Activated T-cell treated with anti-CD3 and anti-CD28 coated beads, Interleukin-2, amount 50 U/mL, for 24 hours (primary cell): ENCODE measurements around the gene SMAD4.

ENCODE experiments used
- DNase-seq: peaks from one replicate; pipeline ENCODE4 v3.0.0-alpha.2; 2020
- H3K27ac Mint-ChIP-seq: 2 replicates; pipeline ENCODE4 v1.8.0; 2020; ENCODE audit warnings: mild to moderate bottlenecking, mixed read lengths
- H3K27me3 Mint-ChIP-seq: 2 replicates; pipeline ENCODE4 v1.8.0; 2020; ENCODE audit warnings: mixed read lengths
- H3K36me3 Mint-ChIP-seq: 2 replicates; pipeline ENCODE4 v1.8.0; 2020; ENCODE audit warnings: low read depth, mixed read lengths
- H3K4me1 Mint-ChIP-seq: 2 replicates; pipeline ENCODE4 v1.8.0; 2020; ENCODE audit warnings: low read depth, mixed read lengths
- H3K4me3 Mint-ChIP-seq: 2 replicates; pipeline ENCODE4 v1.8.0; 2020; ENCODE audit warnings: mild to moderate bottlenecking, moderate library complexity, mixed read lengths
- H3K9me3 Mint-ChIP-seq: 2 replicates; pipeline ENCODE4 v1.8.0; 2020; ENCODE audit warnings: mixed read lengths

The SMAD4 gene

DNA sequence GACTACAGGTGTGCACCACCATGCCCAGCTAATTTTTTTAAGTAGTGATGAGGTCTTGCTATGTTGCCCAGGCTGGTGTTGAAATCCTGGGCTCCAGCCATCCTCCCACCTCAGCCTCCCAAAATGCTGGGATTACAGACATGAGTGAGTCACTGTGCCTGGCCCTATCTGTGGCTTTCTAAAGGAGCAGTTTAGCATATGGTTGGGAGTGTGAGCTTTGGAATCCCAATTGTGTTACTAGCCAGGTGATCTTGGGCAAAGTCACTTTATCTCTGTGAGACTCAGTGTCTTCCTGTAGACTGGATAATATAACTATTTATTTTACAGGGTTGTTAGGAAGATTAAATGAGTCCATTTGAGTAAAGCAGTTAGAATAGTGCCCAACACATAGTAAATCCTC lies 19.8 kb upstream of the SMAD4 start:
- H3K27ac Mint-ChIP-seq: no peak overlapping the region
- peaks cover 2% of the 10 kb centered on the region for H3K36me3 Mint-ChIP-seq
- no peak for DNase-seq
- H3K27me3 Mint-ChIP-seq: no peaks in the 10 kb centered on the region
- H3K4me1 Mint-ChIP-seq: no peaks in the 10 kb centered on the region
- H3K4me3 Mint-ChIP-seq: no peak overlapping the region
- H3K9me3 Mint-ChIP-seq: no peaks in the 10 kb centered on the region

DNA sequence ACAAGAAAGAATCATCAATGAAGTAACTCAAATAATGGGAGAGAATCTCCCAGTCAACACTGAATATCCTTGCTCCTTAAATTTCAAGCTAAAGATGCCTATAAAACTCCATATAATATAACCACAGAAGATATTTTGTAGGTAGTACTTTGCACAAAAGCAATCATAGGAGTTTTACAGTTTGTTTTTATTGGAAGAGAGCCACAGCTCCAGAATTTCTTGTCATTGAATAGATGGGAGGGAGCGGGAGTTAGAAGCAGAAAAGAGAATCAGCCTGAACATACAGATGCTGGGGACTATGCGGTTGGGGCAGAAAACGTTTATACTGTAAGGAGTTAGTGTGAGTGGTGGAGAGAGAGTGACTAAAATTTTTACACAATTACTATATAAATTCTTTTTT lies 18.3 kb upstream of the SMAD4 start:
- no peaks in the 10 kb centered on the region for H3K4me1 Mint-ChIP-seq
- no peaks in the 10 kb centered on the region for H3K9me3 Mint-ChIP-seq
- DNase-seq: no peak
- no peak overlapping the region for H3K27ac Mint-ChIP-seq
- H3K27me3 Mint-ChIP-seq: no peaks in the 10 kb centered on the region
- H3K4me3 Mint-ChIP-seq: no peak overlapping the region
- peaks cover 2% of the 10 kb centered on the region for H3K36me3 Mint-ChIP-seq

DNA sequence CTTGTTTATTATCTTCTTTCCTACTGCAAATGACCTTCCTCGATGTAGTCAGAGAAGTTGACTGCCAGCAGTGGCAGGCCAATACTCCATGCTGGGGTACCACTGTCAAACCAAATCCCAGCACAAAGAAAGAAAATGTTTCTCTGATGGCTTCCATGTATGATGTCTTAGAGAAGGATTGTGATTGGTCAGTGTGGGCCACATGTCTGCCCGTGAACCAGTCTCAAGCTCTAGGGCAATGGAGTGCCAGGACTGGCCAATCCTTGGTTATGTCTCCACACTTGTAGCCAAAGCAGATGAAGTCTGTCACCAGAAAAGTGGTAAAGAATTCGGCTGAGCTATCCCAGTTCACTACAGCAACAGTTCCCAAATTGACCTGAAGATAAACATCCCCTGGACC lies 17.6 kb upstream of the SMAD4 start:
- no peak overlapping the region for H3K27ac Mint-ChIP-seq
- H3K4me3 Mint-ChIP-seq: no peak overlapping the region
- no peaks in the 10 kb centered on the region for H3K27me3 Mint-ChIP-seq
- H3K36me3 Mint-ChIP-seq: peaks cover 2% of the 10 kb centered on the region
- no peaks in the 10 kb centered on the region for H3K4me1 Mint-ChIP-seq
- H3K9me3 Mint-ChIP-seq: no peaks in the 10 kb centered on the region
- no peak for DNase-seq

DNA sequence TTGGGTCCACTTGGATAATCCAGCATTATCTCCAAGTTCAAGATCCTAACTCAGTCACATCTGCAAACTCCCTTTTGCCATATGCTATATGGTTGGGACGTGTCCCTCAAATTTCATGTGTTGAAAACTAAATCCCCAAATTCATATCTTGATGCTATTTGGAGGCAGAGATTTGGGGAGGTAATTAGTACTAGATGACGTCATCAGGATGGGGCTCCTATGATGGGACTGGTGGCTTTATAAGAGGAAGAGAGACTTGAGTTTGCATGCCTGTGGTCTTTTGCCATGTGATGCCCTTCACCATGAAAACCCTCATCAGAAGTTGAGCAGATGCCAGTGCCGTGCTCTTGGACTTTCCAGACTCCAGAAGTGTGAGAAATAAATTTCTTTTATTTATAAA lies 16.8 kb upstream of the SMAD4 start:
- Mint-ChIP-seq H3K4me1 (no peaks in the 10 kb centered on the region), H3K4me3 (no peak overlapping the region), H3K9me3 (no peaks in the 10 kb centered on the region), H3K27me3 (no peaks in the 10 kb centered on the region), H3K27ac (no peak overlapping the region), H3K36me3 (peaks cover 2% of the 10 kb centered on the region)
- DNase-seq: no peak

DNA sequence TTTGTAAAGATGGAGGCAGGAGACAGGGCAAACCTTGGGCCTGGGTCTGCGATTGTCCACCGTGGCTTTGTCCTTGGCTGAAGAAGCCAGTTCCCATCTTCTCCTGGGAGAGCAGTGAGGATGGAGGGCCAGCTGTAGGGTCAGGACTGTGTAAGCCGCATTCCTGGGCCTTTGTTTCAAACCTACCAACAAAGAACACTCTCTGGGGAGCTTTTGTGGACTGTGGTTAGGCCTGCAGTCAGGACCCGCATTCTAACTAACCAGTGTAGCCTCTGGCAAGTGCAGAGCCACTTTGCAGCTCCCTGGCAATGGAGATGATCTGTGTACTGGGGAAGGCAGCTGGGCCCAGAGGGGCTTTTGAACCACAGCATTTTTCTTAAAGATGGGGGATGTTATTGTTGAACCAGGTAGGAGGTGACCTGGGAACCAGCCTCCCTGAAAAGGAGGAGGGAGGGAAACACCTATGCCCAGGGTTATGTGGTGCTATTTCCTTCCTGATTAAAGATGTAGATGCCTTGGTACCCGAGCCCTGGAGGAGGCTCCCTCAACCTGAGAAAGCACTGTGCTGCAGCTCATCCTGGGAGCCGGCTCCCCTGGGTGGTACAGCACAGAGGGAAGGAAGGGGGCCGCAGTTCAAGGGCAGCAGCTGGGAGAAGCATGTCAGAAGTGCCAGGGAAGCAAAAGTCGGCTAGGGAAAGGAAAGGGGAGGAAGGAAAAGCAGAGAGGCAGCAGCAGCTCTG lies 12.7 kb upstream of the SMAD4 start:
- DNase-seq: no peak
- H3K27me3 Mint-ChIP-seq: no peaks in the 10 kb centered on the region
- H3K4me3 Mint-ChIP-seq: no peak overlapping the region
- H3K9me3 Mint-ChIP-seq: no peaks in the 10 kb centered on the region
- H3K4me1 Mint-ChIP-seq: no peaks in the 10 kb centered on the region
- H3K27ac Mint-ChIP-seq: no peak overlapping the region
- H3K36me3 Mint-ChIP-seq: peaks cover 4% of the 10 kb centered on the region

DNA sequence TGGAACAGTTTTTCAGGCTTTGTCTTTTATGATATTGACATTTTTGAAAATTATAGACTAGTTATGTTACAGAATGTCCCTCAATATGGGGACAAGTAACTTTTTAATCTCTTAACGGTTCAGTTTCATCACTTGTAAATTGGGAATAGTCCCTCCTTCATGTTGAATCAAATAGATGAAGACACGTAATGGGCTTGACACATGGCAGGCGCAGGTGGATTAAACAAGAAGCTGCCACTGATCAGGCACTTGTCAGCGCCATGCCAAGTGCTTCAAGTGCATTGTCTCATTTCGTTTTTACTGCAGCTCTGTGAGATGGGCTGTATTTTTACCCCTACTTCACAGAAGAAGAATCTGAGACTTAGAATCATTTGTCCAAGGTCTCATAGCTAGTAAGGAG lies 9.5 kb upstream of the SMAD4 start:
- DNase-seq: no peak
- peaks cover 5% of the 10 kb centered on the region for H3K4me1 Mint-ChIP-seq
- no peaks in the 10 kb centered on the region for H3K27me3 Mint-ChIP-seq
- peaks cover 10% of the 10 kb centered on the region for H3K36me3 Mint-ChIP-seq
- no peak overlapping the region for H3K27ac Mint-ChIP-seq
- H3K9me3 Mint-ChIP-seq: peaks cover 5% of the 10 kb centered on the region
- H3K4me3 Mint-ChIP-seq: no peak overlapping the region

DNA sequence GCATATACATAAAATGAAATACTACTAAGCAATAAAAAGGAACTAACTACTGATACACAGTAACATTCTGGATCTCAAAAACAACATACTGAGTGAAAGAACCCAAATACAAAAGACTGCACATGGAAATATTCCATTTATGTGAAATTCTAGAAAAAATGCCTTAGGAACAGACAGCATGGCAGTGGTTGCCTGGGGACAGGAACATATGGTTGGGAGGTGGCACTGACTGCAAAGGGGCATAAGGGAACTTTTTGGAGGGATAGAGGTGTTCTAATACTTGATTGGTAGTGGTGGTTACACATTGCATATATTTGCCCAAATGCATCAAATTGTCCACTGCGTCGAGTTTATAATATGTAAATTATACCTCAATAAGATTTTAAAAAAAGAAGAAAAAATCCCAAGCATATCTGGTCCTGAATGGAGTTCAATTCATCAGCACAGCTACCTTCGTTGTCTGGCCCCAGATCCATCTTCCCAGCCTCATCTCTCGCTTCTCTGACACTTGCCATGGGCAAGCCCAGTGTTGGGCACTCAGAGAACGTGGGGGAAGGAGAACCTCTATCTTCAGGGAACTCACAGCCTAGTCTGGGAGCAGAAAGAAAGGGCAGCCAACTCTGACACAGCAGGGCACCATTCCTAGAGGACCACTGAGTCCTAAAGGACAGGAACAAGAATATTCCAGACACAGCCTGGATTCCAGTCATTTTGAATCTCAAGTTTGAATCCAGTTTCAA lies 8.6 kb upstream of the SMAD4 start:
- no peak for DNase-seq
- peaks cover 5% of the 10 kb centered on the region for H3K9me3 Mint-ChIP-seq
- H3K4me3 Mint-ChIP-seq: no peak overlapping the region
- H3K4me1 Mint-ChIP-seq: peaks cover 5% of the 10 kb centered on the region
- peaks cover 10% of the 10 kb centered on the region for H3K36me3 Mint-ChIP-seq
- no peak overlapping the region for H3K27ac Mint-ChIP-seq
- H3K27me3 Mint-ChIP-seq: no peaks in the 10 kb centered on the region

DNA sequence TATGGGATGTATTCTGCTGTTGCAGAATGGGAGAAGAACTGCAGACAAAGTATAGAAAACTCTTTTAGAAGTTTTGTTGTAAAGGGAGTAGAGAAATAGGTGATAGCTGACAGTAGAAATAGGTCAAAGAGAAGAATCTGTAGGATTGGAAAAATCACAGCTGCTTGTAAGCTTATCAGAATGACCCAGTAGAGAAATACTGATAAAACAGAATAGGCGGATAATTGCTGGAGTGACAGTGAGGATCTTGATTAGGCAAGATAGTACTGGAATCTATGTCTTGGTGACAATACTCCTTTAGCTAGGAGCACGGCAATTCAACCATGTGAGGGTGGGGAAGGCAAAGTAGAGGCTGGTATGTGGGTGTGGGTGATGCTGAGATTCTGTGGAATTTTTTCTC lies 4.5 kb upstream of the SMAD4 start:
- peaks cover 25% of the 10 kb centered on the region for H3K36me3 Mint-ChIP-seq
- H3K27me3 Mint-ChIP-seq: no peaks in the 10 kb centered on the region
- peaks cover 5% of the 10 kb centered on the region for H3K9me3 Mint-ChIP-seq
- peaks cover 33% of the 10 kb centered on the region for H3K4me1 Mint-ChIP-seq
- H3K4me3 Mint-ChIP-seq: no peak overlapping the region
- H3K27ac Mint-ChIP-seq: no peak overlapping the region
- DNase-seq: no peak

DNA sequence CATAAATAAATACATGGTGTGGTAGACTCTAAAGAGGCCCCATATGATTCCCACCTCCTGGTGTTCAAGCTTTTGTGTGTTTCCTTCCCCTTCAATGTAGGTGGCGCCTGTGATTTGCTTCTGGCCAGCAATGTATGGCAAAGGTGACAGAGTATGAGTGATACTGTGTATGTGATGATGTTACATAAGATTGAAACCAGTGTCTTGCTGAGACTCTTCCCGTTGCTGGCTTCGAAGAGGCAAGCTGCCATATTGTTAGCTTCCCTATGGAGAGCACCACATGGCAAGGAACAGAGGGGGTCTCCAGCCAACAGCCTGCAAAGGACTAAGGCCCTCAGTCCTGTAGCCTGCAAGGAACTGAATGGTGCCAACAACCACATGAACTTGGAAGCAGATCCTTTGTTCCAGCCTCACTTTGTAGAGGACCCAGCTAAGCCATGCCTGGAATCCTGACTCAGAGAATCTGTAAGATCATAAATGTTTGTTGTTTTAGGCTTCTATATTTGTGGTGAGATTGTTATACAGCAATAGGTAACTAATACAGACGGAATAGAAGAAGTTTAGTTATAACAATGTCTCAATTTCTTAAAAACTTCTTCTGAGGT lies 1.7 kb upstream of the SMAD4 start:
- Mint-ChIP-seq H3K27ac (peak overlapping the region; percentile 19), H3K9me3 (peaks cover 4% of the 10 kb centered on the region), H3K36me3 (peaks cover 43% of the 10 kb centered on the region), H3K27me3 (no peaks in the 10 kb centered on the region), H3K4me1 (peaks cover 51% of the 10 kb centered on the region), H3K4me3 (peak overlapping the region; percentile 96)
- DNase-seq: no peak

DNA sequence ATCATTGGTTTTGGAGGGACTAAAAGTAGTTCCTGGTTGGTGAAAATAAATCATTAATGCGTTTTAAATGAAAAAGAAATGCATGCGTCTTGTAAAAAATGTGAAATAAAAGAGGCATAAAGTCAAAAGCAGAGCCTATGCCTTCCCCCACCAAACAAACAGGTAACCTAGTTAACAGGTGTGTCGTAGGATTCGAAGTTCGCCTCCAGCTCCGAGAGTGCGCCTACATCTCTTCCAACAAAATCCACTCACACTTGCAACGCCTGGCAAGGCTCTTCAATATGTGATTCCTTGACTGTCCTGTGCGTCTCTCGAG lies 677 bp upstream of the SMAD4 start:
- peaks cover 55% of the 10 kb centered on the region for H3K4me1 Mint-ChIP-seq
- H3K27me3 Mint-ChIP-seq: no peaks in the 10 kb centered on the region
- H3K4me3 Mint-ChIP-seq: peak overlapping the region; percentile 96

DNA sequence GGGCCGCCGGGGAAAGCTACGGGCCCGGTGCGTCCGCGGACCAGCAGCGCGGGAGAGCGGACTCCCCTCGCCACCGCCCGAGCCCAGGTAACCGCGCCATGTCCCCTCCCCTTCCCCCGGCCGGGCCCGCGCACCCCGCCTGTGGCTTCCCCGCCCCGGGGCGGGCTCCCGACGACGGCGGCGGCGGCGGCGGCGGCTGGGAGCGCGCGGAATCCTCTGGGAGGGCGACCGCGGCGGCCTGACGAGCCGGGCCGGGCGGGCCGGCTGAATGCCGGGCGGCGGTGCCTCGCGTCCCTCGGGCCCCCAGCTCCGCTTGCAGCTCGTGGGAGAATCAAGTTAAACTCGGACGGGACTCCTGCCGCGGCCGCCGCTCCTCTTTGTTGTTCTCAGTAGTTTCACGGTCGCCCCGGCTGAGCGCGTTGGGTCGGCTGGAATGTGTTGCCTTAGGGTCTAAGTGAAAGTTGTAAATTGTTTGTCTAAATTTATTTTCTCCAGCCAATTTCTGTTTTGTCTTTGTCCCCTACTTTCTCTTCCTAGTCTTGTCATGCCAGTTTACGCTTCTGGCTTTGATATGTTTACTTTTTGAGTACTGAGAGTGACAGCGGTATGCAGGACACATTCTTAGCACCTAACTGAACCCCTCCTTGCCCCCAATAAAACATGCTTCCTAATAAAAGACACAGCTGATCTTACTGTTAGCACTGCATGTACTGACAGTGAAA lies 685 bp downstream of the SMAD4 start:
- H3K27me3 Mint-ChIP-seq: no peaks in the 10 kb centered on the region
- peaks cover 59% of the 10 kb centered on the region for H3K36me3 Mint-ChIP-seq
- H3K4me1 Mint-ChIP-seq: peaks cover 68% of the 10 kb centered on the region
- peak overlapping the region; percentile 96 for H3K4me3 Mint-ChIP-seq
- peak overlapping the region; percentile 97 for H3K27ac Mint-ChIP-seq
- no peak for DNase-seq
- H3K9me3 Mint-ChIP-seq: no peaks in the 10 kb centered on the region

More for the DNA sequence above, 677 bp upstream of the SMAD4 start:
- Mint-ChIP-seq H3K27ac (peak overlapping the region; percentile 99), H3K36me3 (peaks cover 47% of the 10 kb centered on the region), H3K9me3 (no peaks in the 10 kb centered on the region)
- no peak for DNase-seq

DNA sequence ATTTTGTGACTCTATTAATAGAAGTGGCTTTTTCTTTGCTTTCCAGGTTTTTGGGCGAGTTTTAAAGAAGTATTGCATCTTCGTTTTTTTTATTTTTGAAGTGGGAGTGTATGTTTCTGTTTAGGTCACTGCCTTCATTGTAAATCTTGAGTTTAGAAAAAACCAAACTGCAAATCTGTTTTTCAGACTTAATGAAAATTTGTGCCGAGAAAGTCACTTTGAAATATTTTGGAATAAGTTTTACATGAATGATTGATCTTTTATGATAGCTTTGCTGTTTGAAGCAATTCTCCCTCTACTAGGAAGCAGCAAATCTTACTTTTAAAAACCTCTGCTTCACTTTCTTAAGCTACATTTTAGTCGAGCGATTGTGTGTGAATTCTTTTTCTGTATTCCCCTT lies 2.2 kb downstream of the SMAD4 start:
- Mint-ChIP-seq H3K9me3 (no peaks in the 10 kb centered on the region), H3K27me3 (no peaks in the 10 kb centered on the region), H3K36me3 (peaks cover 67% of the 10 kb centered on the region), H3K27ac (peak overlapping the region; percentile 35), H3K4me3 (peak overlapping the region; percentile 96), H3K4me1 (peaks cover 79% of the 10 kb centered on the region)
- DNase-seq: no peak

DNA sequence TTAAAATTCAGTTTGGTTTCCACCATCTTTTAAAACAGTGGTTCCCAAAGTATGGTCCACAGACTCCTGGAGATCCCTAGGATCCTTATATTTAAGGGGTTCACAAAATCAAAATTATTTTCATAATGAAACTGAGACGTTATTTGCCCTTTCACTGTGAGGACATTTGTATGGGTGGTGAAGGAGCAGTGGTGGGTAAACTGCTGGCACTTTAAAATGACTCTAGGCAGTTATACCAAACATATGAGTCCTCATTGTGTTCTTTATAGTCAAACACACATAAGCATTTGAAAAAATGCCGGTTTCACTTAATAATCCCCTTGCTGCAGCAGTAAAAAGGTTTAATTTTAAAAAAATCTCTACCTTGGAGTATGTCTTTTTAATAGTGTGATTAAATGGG lies 7.2 kb downstream of the SMAD4 start:
- H3K27ac Mint-ChIP-seq: peak overlapping the region; percentile 54
- no peak for DNase-seq
- no peaks in the 10 kb centered on the region for H3K27me3 Mint-ChIP-seq
- H3K9me3 Mint-ChIP-seq: no peaks in the 10 kb centered on the region
- peaks cover 50% of the 10 kb centered on the region for H3K36me3 Mint-ChIP-seq
- H3K4me1 Mint-ChIP-seq: peaks cover 89% of the 10 kb centered on the region
- H3K4me3 Mint-ChIP-seq: no peak overlapping the region

DNA sequence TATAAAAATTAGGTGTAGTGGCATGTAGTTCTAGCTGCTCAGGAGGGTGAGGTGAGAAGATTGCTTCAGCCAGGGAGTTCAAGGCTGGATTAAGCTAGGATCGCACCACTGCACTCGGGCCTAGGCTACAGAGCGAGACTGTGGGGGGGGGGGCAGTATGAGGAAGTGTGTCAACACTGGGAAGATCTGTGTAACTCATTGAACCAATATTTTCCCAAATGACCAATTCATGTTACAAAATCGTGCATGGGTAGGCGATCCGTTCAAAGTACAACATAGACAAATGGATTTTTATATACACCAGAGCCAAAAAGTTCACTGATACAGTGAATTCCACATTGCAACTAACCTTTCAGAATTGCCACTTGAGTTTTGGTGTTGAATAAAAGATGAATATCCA lies 8.1 kb downstream of the SMAD4 start:
- no peak for DNase-seq
- peak overlapping the region; percentile 54 for H3K27ac Mint-ChIP-seq
- H3K36me3 Mint-ChIP-seq: peaks cover 42% of the 10 kb centered on the region
- no peaks in the 10 kb centered on the region for H3K27me3 Mint-ChIP-seq
- peaks cover 90% of the 10 kb centered on the region for H3K4me1 Mint-ChIP-seq
- no peaks in the 10 kb centered on the region for H3K9me3 Mint-ChIP-seq
- no peak overlapping the region for H3K4me3 Mint-ChIP-seq
